ENCODE results near the gene RASEF. TPM values are rescaled to one million over a fixed set of nuclear protein-coding genes. Genes with fewer than 3 reads are reported as not detected.

RASEF gene
- total RNA-seq, 2 donors from 2014 or later = 36.4 to 125 TPM

DNA sequence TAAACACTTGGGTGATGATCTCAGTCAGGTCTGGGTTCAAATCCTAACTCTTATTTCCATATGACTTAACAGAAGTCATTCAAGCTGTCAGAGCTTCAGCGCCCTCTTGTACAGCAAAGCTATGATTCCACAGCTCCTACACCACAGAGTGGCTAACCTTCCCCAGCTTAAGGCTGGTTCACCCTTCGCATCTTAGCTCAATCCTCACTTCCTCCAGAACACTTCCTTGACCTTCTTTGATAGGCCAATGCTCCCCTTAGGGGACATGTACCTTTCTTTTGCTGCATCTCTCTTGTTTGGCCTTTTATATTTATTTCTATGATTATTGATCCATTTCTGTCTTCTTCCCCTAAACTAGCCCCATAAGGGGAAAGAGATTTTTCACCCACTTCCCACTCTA is 57.0 kb downstream of the RASEF start:
- Histone ChIP-seq H3K27me3 (replicated peaks; ENCODE audit: insufficient read depth) (no peaks in the 10 kb centered on the region), H3K4me1 (replicated peaks) (no peaks in the 10 kb centered on the region), H3K4me3 (no peak overlapping the region), H3K36me3 (no peaks in the 10 kb centered on the region), H3K27ac (no peak overlapping the region), H3K9me3 (no peaks in the 10 kb centered on the region)
- intact Hi-C loops (cut with DNase I) = no loop called here
- TF ChIP-seq POLR2A (IDR thresholded peaks at IDR 0.05) (no peak), POLR2AphosphoS5 (IDR thresholded peaks at IDR 0.05) (no peak)
- TF ChIP-seq, protein P1, sequence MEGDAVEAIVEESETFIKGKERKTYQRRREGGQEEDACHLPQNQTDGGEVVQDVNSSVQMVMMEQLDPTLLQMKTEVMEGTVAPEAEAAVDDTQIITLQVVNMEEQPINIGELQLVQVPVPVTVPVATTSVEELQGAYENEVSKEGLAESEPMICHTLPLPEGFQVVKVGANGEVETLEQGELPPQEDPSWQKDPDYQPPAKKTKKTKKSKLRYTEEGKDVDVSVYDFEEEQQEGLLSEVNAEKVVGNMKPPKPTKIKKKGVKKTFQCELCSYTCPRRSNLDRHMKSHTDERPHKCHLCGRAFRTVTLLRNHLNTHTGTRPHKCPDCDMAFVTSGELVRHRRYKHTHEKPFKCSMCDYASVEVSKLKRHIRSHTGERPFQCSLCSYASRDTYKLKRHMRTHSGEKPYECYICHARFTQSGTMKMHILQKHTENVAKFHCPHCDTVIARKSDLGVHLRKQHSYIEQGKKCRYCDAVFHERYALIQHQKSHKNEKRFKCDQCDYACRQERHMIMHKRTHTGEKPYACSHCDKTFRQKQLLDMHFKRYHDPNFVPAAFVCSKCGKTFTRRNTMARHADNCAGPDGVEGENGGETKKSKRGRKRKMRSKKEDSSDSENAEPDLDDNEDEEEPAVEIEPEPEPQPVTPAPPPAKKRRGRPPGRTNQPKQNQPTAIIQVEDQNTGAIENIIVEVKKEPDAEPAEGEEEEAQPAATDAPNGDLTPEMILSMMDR (IDR thresholded peaks at IDR 0.05) = no peak
- DNase-seq (ENCODE audit: low spot score) = no peak
- 96% methylated on average over 2 of the region's 2 CpGs for WGBS

- no peak overlapping the region for H3K27ac ChIP-seq
- intact Hi-C loops (cut with DNase I) = no loop called here
- H3K4me3 ChIP-seq = no peak overlapping the region
- 100% methylated on average over 1 of the region's 1 CpG for WGBS
- TF ChIP-seq POLR2AphosphoS5 (IDR thresholded peaks at IDR 0.05) (no peak), POLR2A (IDR thresholded peaks at IDR 0.05) (no peak)
- TF ChIP-seq, protein P1 (IDR thresholded peaks at IDR 0.05) = no peak
- H3K4me1 ChIP-seq (replicated peaks) = no peaks in the 10 kb centered on the region
- no peak for DNase-seq (ENCODE audit: low spot score)
- no peaks in the 10 kb centered on the region for H3K27me3 ChIP-seq (replicated peaks; ENCODE audit: insufficient read depth)
- no peaks in the 10 kb centered on the region for H3K9me3 ChIP-seq
- H3K36me3 ChIP-seq = no peaks in the 10 kb centered on the region
Observed at GRCh38 chr9:83005361-83005760, 57.6 kb downstream of the RASEF start.

DNA sequence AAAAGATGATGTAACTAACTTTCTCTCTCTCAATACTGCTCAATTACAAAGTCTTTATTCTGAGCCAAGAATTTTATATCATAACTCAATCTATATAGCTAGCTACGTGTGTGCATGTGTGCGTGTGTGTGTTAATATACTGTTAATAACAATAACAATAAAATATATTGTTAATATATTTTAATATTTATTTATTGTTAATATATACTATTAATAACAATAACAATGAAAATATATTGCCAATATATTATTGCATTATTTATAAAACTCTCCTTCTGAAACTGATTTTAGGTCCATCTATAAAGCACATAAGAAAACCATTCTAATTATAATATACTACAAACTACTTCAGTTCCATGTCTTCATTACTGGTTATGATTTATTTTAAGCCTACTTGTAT is 60.6 kb downstream of the RASEF start:
- Histone ChIP-seq H3K27ac (no peak overlapping the region), H3K4me3 (no peak overlapping the region), H3K4me1 (replicated peaks) (no peaks in the 10 kb centered on the region), H3K27me3 (replicated peaks; ENCODE audit: insufficient read depth) (no peaks in the 10 kb centered on the region), H3K9me3 (no peaks in the 10 kb centered on the region), H3K36me3 (no peaks in the 10 kb centered on the region)
- DNase-seq (ENCODE audit: low spot score) = no peak
- WGBS = 96% methylated on average over 2 of the region's 2 CpGs
- TF ChIP-seq, protein P1 (IDR thresholded peaks at IDR 0.05) = no peak
- TF ChIP-seq POLR2AphosphoS5 (IDR thresholded peaks at IDR 0.05) = no peak
- TF ChIP-seq POLR2A (IDR thresholded peaks at IDR 0.05) = no peak
- intact Hi-C loops (cut with DNase I) = no loop called here

DNA sequence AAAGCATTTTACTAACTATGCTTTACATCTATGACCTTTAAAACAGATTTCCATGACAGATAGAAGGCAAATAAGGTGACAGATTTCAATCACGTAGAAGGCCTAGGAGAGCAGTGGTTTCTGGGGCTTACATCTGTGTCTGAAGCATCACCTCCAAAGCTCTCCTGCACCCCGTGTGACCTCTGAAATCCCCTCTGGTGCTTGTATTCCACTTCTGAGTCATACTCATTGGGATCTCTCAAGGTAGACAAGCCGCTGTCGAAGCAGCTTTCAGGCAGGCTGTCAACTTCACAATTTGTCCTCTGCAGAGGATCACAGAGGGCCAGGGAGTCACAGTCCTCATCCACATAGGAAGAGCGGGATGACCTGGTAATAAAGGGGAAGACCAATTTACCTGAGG is 62.2 kb downstream of the RASEF start:
- Histone ChIP-seq H3K27ac (no peak overlapping the region), H3K36me3 (no peaks in the 10 kb centered on the region), H3K27me3 (replicated peaks; ENCODE audit: insufficient read depth) (no peaks in the 10 kb centered on the region), H3K4me3 (no peak overlapping the region), H3K9me3 (no peaks in the 10 kb centered on the region), H3K4me1 (replicated peaks) (no peaks in the 10 kb centered on the region)
- intact Hi-C loops (cut with DNase I) = no loop called here
- no peak for DNase-seq (ENCODE audit: low spot score)
- WGBS = 95% methylated on average over 5 of the region's 5 CpGs
- TF ChIP-seq POLR2A (IDR thresholded peaks at IDR 0.05) (no peak), POLR2AphosphoS5 (IDR thresholded peaks at IDR 0.05) (no peak)
- TF ChIP-seq, protein P1 (IDR thresholded peaks at IDR 0.05) = no peak

DNA sequence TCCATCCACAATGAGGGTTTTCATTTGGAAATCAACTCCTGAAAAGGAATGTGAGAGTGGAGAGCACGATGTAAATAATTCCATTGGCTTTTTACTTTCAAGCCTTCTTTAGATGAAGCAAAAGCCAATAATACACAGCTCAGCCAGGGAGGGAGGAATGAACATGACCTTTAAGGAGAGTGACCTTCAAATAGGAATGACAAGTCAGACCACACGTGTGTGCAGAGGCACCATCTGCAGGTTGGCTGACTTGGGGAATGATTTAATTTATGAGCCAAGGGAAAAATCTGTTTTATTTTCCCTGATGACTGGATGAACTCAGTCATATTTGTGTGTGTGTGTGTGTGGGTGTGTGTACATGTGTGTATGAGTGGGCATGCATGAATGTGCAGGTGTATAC is 64.5 kb downstream of the RASEF start:
- TF ChIP-seq POLR2A (IDR thresholded peaks at IDR 0.05) = no peak
- no peak for TF ChIP-seq POLR2AphosphoS5 (IDR thresholded peaks at IDR 0.05)
- TF ChIP-seq, protein P1 (IDR thresholded peaks at IDR 0.05) = no peak
- intact Hi-C loops (cut with DNase I) = no loop called here
- WGBS = 53% methylated on average over 2 of the region's 2 CpGs

More for the DNA sequence above, 64.5 kb downstream of the RASEF start:
- Histone ChIP-seq H3K27ac (no peak overlapping the region), H3K9me3 (no peaks in the 10 kb centered on the region), H3K4me1 (replicated peaks) (no peaks in the 10 kb centered on the region), H3K4me3 (no peak overlapping the region), H3K27me3 (replicated peaks; ENCODE audit: insufficient read depth) (no peaks in the 10 kb centered on the region), H3K36me3 (no peaks in the 10 kb centered on the region)
- DNase-seq (ENCODE audit: low spot score) = no peak

Measured in prostate gland (tissue), 2 donors.